Mucosa of gallbladder (tissue), 1 donor: ENCODE results near the gene SERINC4. TPM values are rescaled to one million over a fixed set of nuclear protein-coding genes. Genes with fewer than 3 reads are reported as not detected.

Source experiments
- DNase-seq: peaks from one replicate; pipeline ENCODE4 v3.0.0-alpha.2; 2020; ENCODE audit warnings: low spot score
- total RNA-seq: library from RNA; stranded (reverse); gene quantifications from one replicate; pipeline ENCODE4 v1.2.1, GENCODE V29; 2021
- donor health status: DM: no; HTN: no; CAD: no.

Gene SERINC4
- total RNA-seq, 1 donor from 2014 or later: 0.23 TPM

GRCh38 chr15:43796566-43796965, 3.5 kb downstream of the SERINC4 start:
- no peak for DNase-seq

GRCh38 chr15:43795997-43796396, 4.0 kb downstream of the SERINC4 start:
- no peak for DNase-seq

- no peak for DNase-seq
Measured at GRCh38 chr15:43795197-43795596, 4.8 kb downstream of the SERINC4 start.

- DNase-seq: no peak
Measured at GRCh38 chr15:43794269-43795037, 5.6 kb downstream of the SERINC4 start.

- no peak for DNase-seq
Measured at GRCh38 chr15:43793647-43794046, 6.4 kb downstream of the SERINC4 start.

- DNase-seq: no peak
Measured at GRCh38 chr15:43792761-43793476, 7.1 kb downstream of the SERINC4 start.

- peak; percentile 100 for DNase-seq
Measured at GRCh38 chr15:43791993-43792760, 7.8 kb downstream of the SERINC4 start, which contains the start of gene SERF2. Gene SERF2 (plus strand): TSS chr15:43792320. CDS start chr15:43792377, 57 bp downstream.

- DNase-seq: no peak
Measured at GRCh38 chr15:43789409-43789808, 10.6 kb downstream of the SERINC4 start.

- no peak for DNase-seq
Measured at GRCh38 chr15:43779016-43779415, 21.0 kb downstream of the SERINC4 start.

GRCh38 chr15:43777267-43777914, 22.6 kb downstream of the SERINC4 start:
- DNase-seq: peak; percentile 78

GRCh38 chr15:43776718-43777266, 23.2 kb downstream of the SERINC4 start, which contains the start of gene ELL3:
Gene ELL3 (minus strand): TSS chr15:43776966. CDS start chr15:43776901, 65 bp downstream.
- peak; percentile 75 for DNase-seq

GRCh38 chr15:43776101-43776717, 23.8 kb downstream of the SERINC4 start:
- DNase-seq: peak; percentile 27

- peak; percentile 71 for DNase-seq
Measured at GRCh38 chr15:43775411-43775965, 24.5 kb downstream of the SERINC4 start.

- no peak for DNase-seq
Measured at GRCh38 chr15:43774062-43774461, 26.0 kb downstream of the SERINC4 start.

- no peak for DNase-seq
Measured at GRCh38 chr15:43772624-43773023, 27.4 kb downstream of the SERINC4 start.

- no peak for DNase-seq
Measured at GRCh38 chr15:43771816-43772215, 28.2 kb downstream of the SERINC4 start.

GRCh38 chr15:43769584-43770228, 30.3 kb downstream of the SERINC4 start:
- DNase-seq: peak; percentile 52

- no peak for DNase-seq
Measured at GRCh38 chr15:43763819-43764446, 36.1 kb downstream of the SERINC4 start.

GRCh38 chr15:43762824-43763223, 37.2 kb downstream of the SERINC4 start:
- DNase-seq: no peak
